GM19455 (cell line): ENCODE data around the gene POU6F2.

Experiments
- ATAC-seq: cut with Tn5 transposase; IDR thresholded peaks from one replicate; pipeline ENCODE4 v1.9.1; 2021; ENCODE audit not compliant: unreplicated experiment

Gene POU6F2

DNA sequence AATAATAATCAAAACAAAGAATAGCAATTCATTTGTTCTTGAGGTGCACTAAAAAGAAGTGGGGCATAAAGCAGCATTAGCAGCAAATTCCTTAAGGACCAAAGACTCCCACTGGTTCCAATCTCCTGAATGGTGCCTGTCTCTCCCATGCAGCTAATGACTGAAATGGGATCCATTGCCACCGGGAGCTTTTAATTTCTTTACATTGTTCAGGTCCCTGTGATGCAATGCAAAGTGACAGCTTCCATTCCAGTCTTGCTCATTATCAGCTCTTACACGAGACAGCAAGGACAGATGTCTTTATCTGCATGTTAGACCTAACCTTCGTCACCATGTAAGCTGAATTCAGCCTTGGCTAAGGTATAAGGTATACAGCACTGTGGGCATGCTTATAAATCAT is 148.1 kb downstream of the POU6F2 start:
- ATAC-seq: no peak

DNA sequence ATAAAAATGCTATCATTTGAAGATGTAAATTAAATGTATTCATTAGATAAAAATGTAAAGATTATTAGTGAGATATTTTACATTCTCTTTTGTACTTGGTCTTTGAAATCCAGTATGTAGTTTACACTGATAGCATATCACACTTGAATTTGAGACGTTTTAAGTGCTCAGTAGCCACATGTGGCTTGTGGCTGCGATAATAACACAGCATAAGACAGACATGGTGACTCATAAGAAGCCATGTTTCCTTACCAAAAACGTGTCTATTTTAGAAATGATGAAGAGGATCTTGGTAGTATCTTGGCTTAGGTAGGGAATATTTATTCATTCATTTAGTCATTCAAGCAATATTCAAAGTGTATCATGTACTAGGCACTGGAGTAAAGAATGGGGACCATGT is 149.3 kb downstream of the POU6F2 start:
- no peak for ATAC-seq

- no peak for ATAC-seq
Observed at GRCh38 chr7:39128287-39128843, 150.7 kb downstream of the POU6F2 start.

DNA sequence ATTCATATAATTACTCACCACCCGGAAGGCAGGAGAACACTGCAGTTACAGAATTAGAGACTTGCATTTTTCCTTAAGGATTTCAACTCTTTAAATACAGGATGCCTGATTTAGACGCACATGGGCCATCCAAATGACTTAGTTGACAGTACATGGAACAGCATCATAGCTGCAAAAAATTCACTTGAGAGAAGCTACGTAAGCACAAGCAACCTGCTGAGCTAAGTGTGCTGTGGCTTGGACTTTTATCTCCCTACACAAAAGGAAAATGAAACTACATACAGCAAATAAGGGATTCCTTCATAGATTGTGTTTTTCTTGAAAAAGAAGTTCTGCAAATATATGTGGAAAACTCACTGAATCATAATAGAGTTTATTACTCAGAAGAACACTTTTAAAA is 152.6 kb downstream of the POU6F2 start:
- no peak for ATAC-seq

- ATAC-seq: no peak
Observed at GRCh38 chr7:39130857-39131526, 153.3 kb downstream of the POU6F2 start.

GRCh38 chr7:39132306-39132705 is 154.6 kb downstream of the POU6F2 start:
- ATAC-seq: no peak

DNA sequence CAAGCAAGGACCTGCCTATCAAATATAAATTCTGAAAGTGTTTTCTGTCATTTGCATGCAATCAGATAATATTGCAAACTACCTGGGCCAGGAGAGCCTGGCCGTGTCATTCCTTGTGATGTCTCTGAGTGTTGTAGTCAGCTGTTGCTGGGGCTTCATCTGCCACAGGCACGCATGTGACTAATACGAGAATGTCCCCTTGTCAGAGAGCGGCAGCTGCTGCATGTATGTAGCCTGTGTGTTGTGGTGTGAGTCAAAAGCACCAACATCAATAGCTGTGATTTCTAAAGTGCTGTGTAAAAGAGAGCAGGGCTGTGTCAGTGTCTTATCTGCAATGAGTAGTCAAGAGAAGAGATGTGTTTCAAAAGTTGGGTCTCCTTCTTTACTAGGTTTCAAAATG is 155.4 kb downstream of the POU6F2 start:
- ATAC-seq: no peak

GRCh38 chr7:39137480-39137879 is 159.8 kb downstream of the POU6F2 start:
- ATAC-seq: no peak

DNA sequence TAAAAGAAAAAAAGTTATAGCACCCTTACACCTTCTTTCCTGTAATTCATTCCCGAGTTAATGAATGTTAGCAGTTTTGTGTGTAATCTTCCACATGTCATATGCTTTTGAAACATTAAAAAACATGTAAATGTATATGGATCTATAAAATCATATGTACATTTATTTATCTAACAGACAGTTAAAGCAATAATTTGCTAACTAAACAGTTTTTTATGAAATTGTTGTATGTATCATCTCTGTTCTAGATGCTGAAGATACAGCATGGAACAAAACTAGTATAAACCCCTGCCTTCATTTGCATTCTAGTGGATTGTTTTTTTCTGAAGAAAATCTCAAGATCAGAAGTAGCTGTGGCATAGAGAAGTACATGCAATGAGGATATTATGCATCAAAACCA is 165.0 kb downstream of the POU6F2 start:
- ATAC-seq: no peak

DNA sequence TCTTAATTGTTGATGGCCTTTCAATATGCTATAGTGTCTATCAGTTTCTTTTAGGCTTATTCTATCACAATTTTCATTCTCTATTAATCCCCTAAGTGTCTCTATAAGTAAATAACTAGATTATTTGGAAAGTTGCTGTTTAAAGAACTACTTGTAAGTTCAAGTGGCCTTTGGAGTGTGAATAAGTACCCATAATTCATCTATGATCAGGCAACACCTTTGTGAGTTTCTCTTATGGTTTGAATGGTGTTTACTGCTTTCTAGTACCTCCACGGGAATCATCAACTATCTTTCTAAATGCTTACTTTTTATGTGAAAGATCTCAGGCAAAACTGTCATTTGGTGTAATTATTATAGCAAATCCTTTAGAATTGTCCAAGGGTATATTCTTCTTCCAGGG is 166.7 kb downstream of the POU6F2 start:
- ATAC-seq: no peak

- no peak for ATAC-seq
Observed at GRCh38 chr7:39145283-39145682, 167.6 kb downstream of the POU6F2 start.

DNA sequence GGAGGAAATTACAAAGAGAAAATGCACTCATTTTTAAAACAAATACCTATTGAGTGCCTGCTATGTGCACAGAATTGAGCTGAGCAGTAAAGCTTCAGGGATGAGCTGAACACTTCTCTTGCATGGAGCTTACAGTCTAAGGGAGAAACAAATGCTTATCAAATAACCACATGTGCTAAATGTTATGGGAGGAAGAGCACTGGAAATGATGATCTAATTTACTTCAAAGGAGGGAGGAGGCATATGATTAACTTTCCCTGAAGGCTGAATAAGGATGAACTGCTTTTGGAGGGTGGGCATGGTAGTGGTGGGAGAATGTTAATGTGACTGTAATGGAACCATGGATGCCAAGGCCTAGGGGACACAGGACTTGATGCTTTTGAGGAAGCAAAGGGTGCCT is 168.2 kb downstream of the POU6F2 start:
- no peak for ATAC-seq

DNA sequence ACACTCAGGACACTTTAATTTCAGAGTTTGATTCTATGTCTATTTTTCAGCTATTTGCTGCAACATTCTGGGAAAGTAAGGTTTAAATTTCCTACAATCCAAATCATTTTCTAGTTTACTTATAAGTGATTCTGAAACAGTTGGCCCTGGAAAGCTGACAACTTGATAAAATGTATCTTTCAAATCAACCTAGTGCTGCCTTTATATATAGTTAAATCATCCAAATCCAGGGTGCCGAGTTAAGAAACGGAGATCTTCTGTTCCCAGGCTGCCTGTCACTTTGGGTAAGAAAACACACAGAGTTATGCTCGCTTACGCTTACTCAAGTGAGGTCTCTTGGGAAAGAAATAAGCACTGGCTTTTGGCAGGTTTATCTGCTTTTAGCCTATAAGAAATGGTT is 175.0 kb downstream of the POU6F2 start:
- no peak for ATAC-seq

GRCh38 chr7:39153113-39153512 is 175.4 kb downstream of the POU6F2 start:
- ATAC-seq: no peak

- ATAC-seq: no peak
Observed at GRCh38 chr7:39153647-39154046, 175.9 kb downstream of the POU6F2 start.

DNA sequence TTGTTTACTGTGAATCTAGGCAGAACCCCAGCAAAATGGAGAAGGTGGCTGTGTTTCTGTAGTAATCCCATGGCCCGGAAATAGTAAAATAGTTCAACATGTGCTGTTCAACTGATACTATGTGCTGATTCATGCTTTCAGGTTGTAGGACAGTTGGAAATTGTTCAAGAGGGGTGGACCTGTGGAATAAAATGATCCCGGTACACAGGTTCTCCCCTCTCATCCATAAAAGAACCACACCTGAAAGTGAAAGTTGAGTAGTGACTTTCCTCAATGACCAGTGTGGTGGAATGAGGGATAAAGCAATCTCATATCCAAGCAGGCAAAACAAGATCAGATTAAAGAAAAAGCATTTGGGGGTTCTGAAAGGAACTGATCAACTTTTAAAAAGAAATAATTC is 177.1 kb downstream of the POU6F2 start:
- no peak for ATAC-seq

DNA sequence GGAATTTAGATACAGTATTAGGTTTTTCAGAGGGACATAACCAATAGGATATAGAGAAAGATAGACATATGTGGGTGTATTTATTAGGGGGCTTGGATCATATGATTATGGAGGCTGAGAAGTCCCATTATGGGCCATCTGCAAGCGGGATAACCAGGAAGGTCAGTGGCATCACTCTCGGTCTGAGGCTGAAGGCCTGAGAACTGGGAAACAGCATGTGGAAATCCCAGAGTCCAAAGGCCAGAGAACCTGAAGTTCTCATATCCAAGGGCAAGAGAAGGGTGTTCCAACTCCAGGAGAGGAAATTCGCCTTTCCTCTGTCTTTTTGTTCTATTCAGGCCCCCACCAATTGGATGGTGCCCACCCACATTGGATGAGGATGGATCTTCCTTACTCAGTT is 180.7 kb downstream of the POU6F2 start:
- no peak for ATAC-seq

GRCh38 chr7:39161903-39162302 is 184.2 kb downstream of the POU6F2 start:
- ATAC-seq: no peak

- no peak for ATAC-seq
Observed at GRCh38 chr7:39164887-39165286, 187.2 kb downstream of the POU6F2 start.

DNA sequence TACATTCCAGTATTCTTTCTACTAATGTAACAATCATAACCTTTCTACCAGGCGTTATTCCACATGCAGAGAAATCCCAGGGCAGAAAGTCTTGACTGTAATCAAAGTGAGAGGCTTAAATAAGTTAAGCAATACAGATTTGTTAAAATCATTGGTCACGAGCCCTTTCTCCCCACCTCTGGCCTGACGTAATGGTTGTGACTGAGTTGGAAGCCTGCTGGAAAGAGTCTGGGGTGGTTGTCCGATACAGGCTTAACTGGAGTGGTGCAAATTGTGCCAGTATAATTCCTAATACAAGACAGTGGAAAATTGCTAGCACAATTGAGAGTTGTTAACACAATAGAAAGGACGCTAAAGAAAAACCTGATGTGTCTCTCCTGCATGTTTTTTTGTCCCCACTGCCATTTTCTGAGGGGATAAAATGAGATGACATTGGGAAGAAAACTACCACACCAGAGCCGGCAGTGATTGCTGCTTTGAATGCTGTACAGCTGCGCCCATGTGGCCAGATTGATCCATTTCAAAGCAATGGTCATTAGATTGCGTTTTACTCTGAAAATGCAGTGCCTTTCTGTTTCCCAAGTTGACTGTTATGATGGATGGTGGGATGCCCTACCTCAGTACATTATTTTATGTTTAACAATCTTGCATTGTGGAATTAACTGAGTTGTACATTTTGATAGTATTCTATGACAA is 190.8 kb downstream of the POU6F2 start:
- ATAC-seq: no peak

DNA sequence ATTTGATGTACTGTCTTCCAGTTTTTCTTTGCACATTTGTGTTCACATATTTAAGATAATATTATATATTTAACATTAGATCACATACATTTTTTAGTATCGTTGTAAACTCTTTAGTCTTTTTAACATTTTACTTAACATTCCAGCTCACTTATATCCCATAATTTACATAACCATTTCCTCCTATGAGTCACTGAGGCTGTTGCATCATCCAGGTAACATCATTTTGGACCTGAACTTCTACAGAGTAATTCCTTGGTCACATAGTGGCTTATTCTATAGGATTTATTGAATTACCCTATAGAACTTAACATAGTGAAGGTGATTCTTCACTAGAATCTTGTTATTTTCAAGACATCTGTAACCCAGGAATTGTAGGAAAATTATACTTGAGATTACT is 194.4 kb downstream of the POU6F2 start:
- no peak for ATAC-seq

DNA sequence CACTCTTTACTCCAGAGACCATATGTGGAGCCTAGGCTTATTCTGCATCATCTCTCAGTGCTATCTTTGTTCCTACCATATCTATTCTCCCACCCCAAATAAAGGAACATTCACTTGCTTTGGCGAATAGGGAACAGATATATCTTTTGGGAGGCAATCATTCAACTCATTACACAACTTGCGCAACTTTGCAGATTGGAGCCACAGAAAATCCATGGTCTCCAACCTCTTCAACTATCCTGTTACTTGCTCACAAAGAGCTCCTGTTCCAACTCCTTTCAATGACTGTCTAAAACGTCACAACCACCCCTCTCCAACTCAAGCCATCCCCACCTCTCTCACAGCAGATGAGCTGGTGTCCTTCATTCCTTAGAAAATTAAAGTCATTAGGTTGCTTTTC is 203.7 kb downstream of the POU6F2 start:
- no peak for ATAC-seq

DNA sequence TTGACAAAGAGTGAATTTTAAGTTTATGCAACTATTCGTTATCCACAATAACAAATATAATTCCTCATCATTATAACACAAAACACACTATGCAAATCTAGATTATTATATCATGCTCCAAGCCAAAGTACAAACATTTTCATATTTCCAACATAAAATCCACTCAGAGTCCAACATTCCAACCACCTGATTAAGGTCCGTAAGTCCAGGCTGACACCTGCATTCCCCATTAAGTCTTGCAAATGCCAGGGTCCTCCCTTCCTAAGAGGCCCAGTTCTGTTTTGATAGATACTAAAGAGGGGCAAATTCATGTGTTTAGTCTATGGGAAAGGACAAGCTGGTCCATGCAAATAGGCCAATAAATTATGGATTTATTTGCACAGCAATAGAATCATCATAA is 206.1 kb downstream of the POU6F2 start:
- ATAC-seq: no peak
